Stomach (tissue), 4 donors: ENCODE data around the gene PPP3R1.

Experiments used
- EP300 ChIP-seq: sonication (generic); formaldehyde crosslinking; IDR thresholded peaks from one replicate; pipeline ENCODE4 v1.6.1; 2017; ENCODE audit warnings: antibody characterized with exemption
- POLR2A ChIP-seq, 4 donors: fragments of 450-650 bp; IDR thresholded peaks; one replicate each; pipeline ENCODE4 v1.6.1; 2016; ENCODE audit warnings: antibody characterized with exemption in 4 of 4, control low read depth in 2 of 4, mild to moderate bottlenecking in 1 of 4, moderate library complexity in 1 of 4
- POLR2AphosphoS5 ChIP-seq, 3 donors: sonication (generic); formaldehyde crosslinking; IDR thresholded peaks; one replicate each; pipeline ENCODE4 v1.6.1; 2016; ENCODE audit warnings: antibody characterized with exemption in 3 of 3

- TF ChIP-seq POLR2AphosphoS5 (IDR thresholded peaks at IDR 0.05) (no peak), POLR2A (IDR thresholded peaks at IDR 0.05) (no peak), EP300 (no peak)
Observed at GRCh38 chr2:68245672-68246071, 6.7 kb downstream of the PPP3R1 start.
